Right renal pelvis (tissue), 4 donors: Measurements from ENCODE around the gene METTL13. TPM values are rescaled to one million over a fixed set of nuclear protein-coding genes. Genes with fewer than 3 reads are reported as not detected.
A peak's percentile ranks its signal among the peaks of the same experiment; 100 is the strongest.

Source experiments
- DNase-seq, 4 donors: peaks; one replicate each; pipeline ENCODE4 v3.0.0-alpha.2; 2013; ENCODE audit warnings: low read depth in 4 of 4, low spot score in 3 of 4, missing footprints in 1 of 4
- polyA plus RNA-seq, 4 donors: library from polyadenylated mRNA; unstranded; fragments of 120-200 nt; gene quantifications; one replicate each; pipeline ENCODE4 v1.2.1, GENCODE V29; 2013; ENCODE audit not compliant: insufficient read length in 4 of 4

Gene METTL13, protein sequence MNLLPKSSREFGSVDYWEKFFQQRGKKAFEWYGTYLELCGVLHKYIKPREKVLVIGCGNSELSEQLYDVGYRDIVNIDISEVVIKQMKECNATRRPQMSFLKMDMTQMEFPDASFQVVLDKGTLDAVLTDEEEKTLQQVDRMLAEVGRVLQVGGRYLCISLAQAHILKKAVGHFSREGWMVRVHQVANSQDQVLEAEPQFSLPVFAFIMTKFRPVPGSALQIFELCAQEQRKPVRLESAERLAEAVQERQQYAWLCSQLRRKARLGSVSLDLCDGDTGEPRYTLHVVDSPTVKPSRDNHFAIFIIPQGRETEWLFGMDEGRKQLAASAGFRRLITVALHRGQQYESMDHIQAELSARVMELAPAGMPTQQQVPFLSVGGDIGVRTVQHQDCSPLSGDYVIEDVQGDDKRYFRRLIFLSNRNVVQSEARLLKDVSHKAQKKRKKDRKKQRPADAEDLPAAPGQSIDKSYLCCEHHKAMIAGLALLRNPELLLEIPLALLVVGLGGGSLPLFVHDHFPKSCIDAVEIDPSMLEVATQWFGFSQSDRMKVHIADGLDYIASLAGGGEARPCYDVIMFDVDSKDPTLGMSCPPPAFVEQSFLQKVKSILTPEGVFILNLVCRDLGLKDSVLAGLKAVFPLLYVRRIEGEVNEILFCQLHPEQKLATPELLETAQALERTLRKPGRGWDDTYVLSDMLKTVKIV
- polyA plus RNA-seq = 10 to 100 TPM; 33.0 to 37.8 (median 37.6) TPM

DNA sequence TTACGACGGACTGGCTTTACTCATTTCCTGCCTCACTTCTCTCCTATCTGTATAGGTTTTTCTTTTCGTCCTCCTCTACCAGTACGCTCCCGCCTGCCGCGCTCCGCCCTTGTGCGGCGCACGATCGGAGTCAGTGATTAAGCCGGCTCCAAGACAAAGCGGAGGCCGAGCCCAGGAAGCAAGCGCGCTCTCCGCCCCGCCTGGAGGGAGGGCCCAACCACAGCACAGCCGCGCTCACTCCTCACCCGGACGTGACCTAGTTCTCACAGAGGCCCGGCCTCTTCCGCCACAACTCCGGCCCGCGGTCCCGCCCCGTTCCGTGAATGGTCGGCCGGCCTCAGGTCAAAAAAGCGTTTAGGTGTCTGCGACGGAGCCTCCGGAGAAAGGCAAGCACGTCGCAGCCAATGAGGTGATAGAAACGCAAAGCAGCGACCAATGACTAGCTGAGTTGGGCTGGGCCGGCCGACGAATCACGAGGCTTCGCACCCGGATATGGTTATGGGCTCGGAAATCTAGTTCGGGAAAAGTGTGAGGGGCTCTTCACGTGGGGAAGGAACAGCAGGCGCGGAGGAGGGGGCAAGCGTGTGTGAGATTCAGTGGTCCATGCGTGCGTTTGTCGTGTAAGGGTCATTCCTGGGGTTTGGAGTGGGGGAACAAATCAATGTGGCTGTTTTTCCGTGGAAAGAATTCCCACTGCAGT lies at the start of gene METTL13:
TSS of gene METTL13 (plus strand) at position 485 of the 700 bp plus-strand sequence. CDS start 308 bp downstream, outside the sequence.
- peak; percentile 94 to 97 (median 97) for DNase-seq

DNA sequence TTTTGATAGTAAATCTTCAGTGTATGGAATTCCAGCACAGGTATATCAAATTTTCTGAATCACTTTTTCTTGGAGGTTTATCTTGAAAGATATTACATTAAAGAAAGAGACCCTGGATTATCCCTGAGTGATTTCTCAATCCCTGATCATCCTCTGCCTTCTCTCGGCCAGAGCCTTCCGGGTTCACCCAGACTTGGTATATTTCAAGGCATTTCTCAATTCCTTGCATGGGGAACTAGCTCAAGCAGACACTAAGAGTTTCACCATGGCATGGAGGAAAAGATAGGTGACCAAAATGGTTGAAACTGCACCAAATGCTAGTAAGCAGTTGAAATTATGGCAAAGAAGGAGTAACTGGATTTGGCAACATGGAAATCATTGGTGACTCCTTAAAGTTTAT lies 45.3 kb upstream of the METTL13 start:
- DNase-seq = no peak

DNA sequence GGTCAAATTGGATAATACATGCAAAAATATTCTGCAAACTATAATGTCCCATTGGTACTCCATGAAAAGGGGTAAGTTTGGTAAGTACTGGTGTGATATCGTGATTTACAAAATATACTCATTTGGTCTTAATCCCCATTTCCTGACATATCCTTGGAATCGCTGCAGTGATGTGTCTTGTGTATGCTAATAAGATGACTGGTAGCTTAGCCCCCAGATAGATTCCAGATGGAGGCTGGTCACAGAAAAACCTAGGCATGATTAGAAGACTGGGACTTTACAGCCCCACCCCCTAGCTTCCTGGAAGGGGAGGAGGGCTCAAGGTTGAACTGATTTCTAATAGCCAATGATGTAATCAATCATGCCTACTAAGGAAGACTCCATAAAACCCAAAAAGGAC lies 42.5 kb upstream of the METTL13 start:
- DNase-seq = no peak

DNA sequence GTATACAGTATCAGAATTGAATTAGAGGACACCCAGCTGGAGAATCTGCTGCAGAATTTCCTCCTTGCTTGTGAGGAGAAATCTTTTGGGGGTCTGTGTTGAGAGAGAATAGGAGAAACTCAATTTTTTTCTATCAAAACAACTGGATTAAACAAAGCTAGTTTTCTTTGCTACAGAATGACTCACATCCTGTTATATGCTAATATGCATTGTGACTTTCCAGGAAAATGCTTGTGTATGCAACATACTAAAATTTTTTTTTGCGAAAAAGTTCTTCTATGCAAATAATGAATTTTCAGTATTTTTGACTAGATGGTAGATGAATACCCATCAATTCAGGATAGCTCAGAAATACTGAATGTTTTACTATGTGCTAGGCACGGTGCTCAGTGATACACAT lies 41.8 kb upstream of the METTL13 start:
- no peak for DNase-seq

DNA sequence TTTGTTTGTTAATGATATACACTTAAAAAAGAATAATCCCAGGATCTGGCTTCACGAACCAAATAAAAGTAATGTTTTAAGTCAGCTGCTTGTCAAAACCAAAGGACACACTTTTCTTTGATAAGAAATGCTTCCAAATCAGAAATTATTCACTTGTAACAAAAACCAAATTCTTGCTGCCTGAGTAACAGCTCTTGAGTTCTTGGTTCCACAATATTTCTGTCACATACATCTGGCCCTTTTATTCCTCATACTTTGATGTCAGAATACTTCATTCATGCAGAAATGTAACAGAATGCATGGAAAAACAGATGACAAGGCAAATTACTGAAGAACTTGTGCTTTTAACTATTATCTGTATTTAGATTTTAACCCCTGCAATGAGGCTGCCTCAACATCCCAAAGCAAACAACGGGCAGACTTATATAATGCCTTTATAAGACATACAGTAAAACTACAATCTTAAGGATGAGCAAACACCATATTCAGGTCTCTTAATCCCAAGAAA lies 41.0 kb upstream of the METTL13 start:
- DNase-seq = no peak

DNA sequence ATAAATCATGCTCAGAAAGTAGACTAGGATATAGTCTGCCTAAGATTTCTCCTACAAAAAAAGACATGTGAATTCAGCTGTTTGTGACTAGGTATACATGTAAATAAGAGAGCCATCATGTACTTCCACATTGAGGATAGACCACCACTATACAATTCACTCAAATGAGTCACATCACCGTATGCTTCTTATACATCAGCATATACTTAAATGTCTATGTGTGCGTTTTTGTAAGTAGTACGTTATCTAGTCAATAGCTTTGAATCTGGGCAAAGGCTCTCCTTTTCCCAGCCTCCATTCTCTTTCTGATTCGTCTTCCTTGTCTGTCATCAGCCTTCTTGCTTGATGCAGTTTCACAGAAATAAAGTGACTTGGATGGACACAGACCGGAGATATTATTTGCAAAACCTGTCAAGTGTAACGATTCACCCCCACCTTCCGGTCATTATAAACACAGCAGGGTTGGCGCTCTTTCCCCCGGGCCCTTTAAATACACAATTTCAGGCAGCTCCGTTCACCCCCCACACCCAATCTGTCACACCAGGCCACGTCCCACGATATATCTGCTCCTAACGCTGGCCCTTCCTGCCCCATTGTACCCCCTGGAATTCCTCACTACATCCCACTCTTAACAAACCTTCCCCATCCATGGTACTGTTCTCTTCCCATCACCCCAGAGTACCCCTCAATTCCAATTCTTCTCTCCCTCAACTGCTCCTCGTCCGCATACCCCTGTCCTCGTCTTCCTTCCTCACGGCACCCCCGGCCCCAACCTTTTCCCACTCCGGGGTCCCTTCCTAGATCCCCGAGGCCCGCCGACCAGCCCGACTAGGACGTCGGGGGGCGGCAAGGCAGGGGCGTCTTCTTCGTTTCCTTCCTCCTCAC lies 40.2 kb upstream of the METTL13 start:
- DNase-seq = peak in 1 of 4 donors; percentile 27

DNA sequence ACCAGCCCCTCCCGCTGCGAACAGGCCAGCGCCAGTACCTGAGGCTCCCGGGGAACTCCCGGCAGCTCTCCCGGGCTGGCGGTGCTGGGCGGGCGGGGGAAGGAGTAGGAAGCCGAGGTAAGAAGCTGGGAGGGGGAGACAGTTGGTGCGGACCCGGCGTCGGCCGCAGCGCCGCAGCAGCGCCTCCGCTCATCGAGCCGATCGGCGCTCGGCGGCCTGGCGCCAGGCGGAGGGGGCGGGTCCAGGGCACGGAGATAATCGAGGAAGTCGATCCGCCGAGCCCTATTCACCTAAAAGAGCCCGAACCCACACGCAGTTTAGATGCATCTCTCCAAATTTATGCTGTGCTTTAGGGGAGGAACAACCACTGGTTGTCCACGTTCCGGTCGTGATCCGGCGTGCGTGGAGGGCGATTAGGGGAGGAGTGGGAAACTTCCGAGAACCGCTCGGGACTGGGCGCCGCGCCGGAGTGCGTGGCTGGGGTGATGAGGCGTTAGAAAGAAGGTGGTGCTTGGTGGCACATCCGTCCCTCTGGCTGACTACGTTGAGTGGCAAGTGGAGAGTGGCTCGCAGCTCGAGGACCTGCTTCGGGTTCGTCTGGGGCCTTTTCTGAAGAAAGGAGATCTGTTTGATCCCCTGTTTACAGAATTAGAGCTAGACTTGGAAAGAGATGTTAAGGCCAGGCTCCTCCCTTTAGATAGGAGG lies 39.4 kb upstream of the METTL13 start, which contains the start of gene VAMP4:
TSS of gene VAMP4 (minus strand) at position 194 of the 705 bp plus-strand sequence. CDS start 3,651 bp downstream, outside the sequence.
- DNase-seq = peak; percentile 79 to 85 (median 82)

DNA sequence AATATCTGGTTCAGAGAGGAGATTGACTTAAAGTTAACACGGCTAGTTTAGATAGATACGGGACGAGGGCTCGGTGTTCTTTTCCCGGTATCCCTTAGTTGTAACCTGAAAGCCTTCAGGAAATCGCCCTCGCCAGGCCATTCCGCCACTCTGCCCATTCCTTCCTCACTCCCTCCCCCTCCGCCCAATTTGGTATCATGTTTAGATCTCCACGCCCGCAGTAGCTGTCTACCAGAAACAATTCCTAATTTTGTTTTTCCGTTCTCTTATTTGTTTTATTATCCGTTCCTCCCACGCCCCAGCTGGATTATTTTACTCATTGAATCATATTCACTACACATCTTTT lies 38.9 kb upstream of the METTL13 start:
- peak in 2 of 4 donors; percentile 37 to 51 for DNase-seq

DNA sequence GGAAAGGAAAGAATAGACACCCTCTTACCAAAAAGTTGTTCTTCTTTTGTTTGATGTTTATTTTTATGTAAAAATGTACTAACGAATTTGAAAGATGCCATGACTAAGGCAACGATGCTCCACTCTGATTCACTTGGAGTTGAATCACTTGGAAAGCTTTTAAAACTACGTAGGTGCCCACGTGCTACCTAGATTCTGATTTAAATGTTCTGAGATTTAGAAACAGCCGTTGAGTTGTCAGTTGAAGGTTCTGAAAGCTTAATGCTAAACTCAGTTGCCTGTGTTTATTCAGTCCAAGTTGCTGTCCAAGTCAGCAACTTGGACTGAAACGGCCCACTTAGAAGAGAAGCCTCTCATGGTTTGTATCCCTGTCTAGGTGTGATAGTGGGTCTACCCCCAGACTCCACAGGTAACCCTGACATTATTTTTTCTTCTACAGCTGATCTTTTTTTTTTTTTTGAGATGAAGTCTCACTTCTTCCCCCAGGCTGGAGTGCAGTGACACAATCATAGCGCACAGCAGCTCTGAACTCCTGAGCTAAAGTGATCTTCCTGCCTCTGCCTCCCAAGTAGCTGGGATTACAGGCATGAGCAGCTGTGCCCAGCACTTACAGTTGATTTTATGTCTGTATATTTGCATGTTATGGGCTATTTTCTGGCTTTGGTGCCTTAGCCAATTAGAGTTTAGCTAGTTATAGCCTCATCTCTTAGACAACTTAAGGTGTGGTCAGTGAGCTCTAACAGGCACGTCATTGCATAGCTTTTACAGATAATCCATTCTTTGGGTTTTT lies 38.2 kb upstream of the METTL13 start:
- peak in 2 of 4 donors; percentile 4 to 7 for DNase-seq

DNA sequence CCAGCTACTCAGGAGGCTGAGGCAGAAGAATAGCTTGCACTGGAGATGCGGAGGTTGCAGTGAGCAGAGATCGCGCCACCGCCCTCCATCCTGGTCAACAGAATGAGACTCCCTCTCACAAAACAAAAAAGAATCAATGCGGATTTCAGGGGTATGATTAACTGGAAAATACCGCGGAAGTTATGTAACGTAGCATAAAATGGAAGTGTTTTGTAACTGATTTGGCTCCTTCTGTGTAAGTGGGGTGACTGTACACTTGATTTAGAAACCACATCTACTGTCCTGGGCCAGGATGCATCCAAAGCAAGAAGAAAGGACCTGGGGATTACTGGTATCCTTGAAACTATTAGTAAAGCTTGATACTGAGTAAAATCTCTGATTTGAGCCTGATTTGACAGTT lies 36.5 kb upstream of the METTL13 start:
- no peak for DNase-seq

DNA sequence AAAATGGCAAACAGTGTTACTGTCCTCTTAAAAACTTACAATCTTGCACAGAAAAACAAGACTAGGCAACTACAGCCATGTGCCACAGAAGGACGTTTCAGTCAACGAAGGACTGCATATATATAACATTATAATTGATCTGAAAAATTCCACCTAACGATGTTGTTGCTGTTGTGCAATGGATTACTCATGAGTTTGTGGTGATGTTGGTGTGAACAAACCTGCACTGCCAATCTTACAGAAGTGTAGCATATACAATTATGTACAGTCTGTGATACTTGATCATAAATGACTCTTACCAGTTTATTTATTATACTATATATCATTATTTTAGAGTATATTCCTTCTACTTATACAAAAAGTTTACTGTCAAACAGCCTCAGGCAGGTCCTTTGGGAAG lies 32.8 kb upstream of the METTL13 start:
- no peak for DNase-seq

DNA sequence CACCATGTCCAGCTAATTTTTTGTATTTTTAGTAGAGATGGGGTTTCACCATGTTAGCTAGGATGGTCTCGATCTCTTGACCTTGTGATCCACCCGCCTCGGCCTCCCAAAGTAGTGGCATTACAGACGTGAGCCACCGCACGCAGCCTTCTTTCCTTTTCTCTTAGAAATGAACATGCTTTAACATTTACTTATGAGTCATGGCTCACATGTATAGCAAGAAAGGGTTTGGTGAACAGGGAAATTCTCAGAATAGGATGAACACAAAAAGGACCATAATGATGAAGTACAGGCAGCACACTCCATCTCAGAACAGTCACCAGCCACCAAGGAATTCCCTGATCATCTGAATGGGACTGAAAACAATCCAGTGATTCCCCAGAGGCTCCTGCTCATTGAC lies 30.2 kb upstream of the METTL13 start:
- no peak for DNase-seq

DNA sequence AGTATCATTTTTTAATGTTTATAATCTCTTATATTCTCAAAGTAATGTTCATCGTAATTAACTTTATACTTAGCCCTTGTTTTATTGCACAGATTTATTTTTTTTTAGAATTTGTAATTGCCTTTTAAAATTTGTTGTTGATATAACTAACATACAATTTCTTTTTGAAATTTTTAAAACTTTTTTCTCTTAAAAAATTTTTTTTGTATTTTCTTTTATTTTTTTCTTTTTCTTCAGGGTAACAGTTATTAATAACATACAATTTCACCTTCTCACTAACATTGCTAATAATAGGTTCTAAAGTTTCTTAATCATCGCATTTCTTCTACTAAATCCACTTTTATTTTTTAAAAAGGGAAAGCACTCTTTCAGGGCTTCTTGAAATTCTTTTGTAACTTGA lies 28.3 kb upstream of the METTL13 start:
- DNase-seq = no peak

DNA sequence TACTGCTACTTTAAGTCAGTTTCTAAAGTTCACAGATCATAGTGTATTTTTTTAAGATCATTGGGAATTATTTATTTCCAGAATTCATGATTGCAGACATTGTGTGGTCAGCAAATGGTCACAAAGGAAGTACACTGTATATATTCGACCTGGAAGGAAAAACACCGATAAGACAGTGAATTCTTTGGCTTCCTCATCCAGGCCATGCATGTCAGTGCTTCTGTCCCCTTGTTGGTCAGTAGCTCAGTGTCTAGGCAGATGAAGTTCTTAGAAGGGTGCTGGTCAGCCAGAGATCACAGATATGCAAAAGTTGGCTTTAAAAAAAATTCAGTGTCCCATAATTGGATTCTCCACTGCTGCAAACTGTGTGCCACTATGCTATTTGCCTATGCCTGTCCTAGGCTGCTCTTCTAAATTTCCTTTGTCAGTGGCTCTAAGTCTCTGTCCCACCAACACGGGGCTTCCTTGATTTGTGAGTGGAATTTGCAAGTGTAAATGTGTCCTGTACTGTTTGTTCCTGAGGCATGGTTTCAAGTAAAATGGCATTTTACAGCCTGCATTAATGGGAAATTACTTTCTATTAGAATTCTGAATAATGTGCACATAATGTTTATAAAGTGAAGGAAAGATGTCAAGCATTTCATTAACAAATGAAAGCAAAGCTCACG lies 27.6 kb upstream of the METTL13 start:
- no peak for DNase-seq

DNA sequence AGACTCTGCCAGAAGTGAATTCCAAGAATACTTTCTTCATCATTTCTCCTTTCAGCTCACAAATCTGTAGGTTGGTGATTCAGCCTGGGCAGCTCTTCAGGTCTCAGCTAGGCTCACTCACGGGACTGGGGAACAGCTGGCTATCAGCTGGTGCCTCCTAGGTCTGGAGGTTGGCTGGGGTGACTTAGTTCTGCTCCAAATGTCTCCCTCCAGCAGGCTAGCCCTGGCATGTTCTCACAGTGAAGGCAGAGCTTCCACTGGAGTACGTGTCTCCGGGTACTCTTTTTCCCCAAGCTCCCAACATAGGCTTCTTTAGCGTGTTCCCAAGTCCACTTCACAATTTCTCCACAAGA lies 27.1 kb upstream of the METTL13 start:
- DNase-seq = no peak

DNA sequence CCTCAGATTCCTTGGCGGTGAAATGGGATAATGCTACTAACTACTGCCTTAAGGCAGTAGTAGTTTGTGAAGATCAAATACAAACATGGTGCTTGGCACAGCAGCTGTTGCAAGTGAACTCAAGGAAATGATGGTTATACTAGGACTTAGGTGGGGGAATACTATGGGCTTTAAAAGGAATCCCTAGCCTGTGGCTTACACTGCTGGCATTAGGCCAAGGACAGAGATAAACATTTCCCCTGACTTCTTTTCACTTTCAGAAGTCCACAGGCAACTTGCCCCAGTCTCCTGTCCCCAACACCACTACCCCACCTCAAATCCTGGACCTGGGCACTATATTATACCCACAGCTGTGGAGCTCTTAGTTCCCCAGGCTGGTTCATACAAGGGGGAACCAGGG lies 26.5 kb upstream of the METTL13 start:
- no peak for DNase-seq

DNA sequence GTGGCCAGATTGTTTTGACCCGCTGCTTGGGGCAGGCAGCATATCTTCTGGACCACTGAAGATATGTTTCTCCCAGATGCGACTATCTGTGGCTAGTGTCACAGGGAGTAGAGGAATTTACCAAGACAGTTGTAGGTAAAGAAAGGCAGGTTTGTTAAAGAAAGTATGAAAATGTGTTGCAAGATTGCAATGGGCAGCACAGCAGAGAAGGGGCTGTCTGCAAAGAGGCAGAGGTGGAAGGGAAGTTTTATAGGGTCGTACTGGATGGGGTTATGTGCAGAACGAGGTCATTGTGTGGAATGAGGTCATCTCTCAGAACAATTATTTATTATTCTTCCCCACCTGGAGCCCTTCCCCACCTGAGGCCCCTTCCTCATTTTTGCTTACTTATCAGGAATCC lies 24.6 kb upstream of the METTL13 start:
- DNase-seq = no peak

DNA sequence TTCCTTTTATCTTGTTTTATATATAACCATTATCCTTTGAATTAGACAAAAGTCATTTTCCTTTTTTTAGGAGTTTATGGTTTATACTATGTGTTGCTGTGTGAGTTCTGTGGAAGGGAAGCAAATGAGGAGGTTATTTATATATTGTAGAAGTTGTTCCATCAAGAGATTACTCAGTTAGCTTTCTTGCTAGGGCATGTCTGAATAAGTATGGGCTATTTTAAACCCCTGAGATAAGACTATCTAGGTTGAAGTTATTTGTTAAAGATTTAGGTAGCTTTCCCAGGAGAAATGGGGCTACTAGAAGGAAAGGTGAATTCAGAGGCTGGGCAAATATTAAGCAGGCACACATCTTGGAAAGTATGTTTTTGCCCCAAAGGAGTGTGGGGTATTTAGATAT lies 23.4 kb upstream of the METTL13 start:
- DNase-seq = no peak
